ENCODE results near the gene SORBS1.

The SORBS1 gene

DNA sequence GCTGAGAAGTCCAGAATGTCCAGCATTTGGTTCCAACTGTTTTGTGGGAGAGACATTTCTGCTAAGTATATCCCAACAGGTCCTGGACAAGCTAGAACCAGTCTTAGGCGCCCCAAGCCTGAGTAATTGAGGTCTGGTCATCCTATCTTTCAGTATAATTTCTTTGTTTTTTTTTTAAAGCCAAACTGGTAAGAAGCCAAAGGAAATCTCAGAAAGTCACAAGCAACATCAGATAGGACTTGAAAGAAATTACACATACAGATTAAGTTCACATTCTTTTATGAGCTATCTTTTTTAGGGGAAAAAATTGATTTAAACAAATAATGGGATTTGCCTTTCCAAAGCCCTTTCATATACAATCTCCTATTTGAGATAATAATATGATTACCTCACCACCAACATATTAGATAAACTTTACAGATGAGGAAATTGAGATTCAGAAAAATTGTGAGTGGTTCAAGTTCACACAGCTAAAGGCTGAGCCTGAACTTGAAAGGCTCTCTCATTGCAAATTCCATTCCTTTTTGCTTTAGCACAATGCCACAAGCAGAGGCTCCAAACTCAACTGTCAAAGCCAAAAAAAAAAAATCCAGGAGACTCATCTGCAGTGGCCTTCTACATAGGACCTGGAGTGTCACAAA is 285.3 kb downstream of the SORBS1 start:
- peak overlapping the region; percentile 34 for H3K4me3 ChIP-seq
- no peak for DNase-seq (ENCODE audit: low spot score)
- H3K27ac ChIP-seq = peak overlapping the region; percentile 69 to 91
- TF ChIP-seq, protein P1, sequence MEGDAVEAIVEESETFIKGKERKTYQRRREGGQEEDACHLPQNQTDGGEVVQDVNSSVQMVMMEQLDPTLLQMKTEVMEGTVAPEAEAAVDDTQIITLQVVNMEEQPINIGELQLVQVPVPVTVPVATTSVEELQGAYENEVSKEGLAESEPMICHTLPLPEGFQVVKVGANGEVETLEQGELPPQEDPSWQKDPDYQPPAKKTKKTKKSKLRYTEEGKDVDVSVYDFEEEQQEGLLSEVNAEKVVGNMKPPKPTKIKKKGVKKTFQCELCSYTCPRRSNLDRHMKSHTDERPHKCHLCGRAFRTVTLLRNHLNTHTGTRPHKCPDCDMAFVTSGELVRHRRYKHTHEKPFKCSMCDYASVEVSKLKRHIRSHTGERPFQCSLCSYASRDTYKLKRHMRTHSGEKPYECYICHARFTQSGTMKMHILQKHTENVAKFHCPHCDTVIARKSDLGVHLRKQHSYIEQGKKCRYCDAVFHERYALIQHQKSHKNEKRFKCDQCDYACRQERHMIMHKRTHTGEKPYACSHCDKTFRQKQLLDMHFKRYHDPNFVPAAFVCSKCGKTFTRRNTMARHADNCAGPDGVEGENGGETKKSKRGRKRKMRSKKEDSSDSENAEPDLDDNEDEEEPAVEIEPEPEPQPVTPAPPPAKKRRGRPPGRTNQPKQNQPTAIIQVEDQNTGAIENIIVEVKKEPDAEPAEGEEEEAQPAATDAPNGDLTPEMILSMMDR (IDR thresholded peaks at IDR 0.05) = no peak

DNA sequence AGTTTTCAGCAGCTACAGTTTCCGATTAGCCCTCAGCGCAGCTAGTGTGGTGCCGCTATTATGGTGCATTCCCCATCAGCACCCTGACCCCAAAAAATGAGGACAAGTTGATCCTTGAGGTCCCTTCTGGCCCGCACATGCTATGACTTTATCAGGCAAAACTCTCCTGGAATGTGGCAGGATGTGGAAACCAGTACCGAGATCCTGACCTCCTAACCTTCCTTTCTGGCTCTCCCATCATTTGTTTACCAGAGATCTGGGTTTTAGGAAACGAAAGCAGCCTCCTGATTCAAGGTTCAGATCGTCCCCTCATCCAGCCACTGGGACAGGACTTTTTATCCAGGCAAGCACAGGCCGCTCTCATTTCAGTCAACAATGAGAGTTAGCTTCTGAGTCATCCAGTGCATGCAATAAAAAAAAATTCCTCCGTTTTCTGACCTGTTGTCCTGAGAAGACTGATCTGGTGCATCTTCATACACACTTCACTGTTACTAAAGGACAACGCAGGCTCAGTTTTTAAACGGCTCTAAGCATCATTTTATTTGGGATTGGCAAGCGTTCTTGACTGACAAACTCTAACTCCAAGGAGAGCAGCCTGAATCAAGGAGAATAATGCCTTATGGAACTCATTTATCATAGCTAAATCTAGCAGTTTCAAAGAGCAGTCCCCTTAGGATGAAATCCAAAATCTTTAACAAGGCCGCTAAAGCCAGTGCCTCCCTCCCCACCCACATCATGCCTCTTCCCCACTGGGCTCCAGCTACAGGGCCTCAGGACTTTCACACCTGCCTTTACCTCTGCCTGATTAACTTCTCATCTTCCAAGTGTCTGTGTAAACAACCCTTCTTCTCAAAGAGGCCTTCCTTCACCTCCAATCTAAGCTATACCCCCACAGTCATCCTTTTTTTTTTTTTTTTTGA is 287.5 kb downstream of the SORBS1 start:
- TF ChIP-seq, protein P1 (IDR thresholded peaks at IDR 0.05) = no peak
- H3K27ac ChIP-seq = peak overlapping the region; percentile 69 to 91
- peak overlapping the region; percentile 61 for H3K4me3 ChIP-seq
- no peak for DNase-seq (ENCODE audit: low spot score)

DNA sequence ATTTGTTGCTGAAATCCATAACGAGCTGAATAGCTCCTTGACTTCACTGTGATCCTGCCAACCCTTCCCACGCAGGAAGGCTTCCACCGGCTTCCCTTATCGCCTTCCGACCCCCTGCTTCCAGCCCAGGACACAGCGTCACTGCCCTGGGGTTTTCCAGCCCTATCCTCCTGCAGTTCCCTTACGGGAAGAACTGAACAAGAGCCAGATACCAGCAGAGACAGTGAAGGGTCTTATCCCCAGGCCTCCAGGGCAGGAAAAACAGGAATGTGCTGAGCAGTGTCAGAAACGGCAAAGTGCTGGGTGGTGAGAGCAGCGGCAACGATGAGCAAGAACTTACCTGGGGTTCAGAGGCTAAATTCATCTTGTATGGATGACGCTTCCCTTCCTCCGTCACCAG is 292.7 kb downstream of the SORBS1 start:
- TF ChIP-seq, protein P1 (IDR thresholded peaks at IDR 0.05) = no peak
- no peak for DNase-seq (ENCODE audit: low spot score)
- H3K27ac ChIP-seq = peak overlapping the region; percentile 63 to 84
- H3K4me3 ChIP-seq = no peak overlapping the region

DNA sequence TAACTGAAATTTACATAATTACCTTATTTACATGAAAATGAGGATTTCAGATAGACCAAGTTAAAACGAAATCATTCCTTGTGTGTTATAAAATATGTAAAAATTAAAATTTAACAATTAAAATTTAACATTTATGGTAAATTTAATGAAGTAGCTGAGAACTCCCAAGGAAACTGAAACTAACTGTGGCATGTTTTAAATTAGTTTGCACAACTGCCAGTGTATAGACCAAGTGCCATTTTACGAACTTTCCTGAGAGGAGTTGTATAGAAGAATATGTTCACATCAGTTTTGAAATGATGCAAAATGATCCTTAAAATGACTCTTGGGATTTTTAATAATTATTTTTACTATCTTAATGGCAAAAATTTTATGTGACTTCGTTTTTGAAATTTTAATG is 293.9 kb downstream of the SORBS1 start:
- Histone ChIP-seq H3K4me3 (no peak overlapping the region), H3K27ac (peak overlapping the region in 1 of 2 donors; percentile 71)
- DNase-seq (ENCODE audit: low spot score) = no peak
- TF ChIP-seq, protein P1 (IDR thresholded peaks at IDR 0.05) = no peak

DNA sequence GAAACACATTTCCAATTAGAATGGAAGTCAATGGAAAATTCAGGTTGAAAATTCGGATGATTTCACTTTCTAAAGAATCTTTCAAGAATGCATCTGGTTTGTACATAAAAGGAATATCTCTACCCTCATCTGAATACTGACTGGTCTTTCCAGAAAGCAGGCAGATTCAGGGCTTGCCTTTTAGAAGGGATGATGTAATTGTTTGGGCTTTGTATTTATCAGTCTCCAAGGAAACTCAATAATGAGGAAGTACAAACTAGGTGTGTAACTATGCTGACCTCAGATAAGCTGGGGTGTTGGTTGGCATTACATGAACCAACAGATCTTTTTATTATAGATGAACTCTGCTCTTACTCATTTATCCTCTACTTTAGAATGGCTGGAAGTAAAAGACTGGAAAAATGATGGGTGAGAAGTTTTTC is 294.5 kb downstream of the SORBS1 start:
- peak overlapping the region; percentile 58 to 71 for H3K27ac ChIP-seq
- no peak overlapping the region for H3K4me3 ChIP-seq
- DNase-seq (ENCODE audit: low spot score) = no peak
- TF ChIP-seq, protein P1 (IDR thresholded peaks at IDR 0.05) = no peak

DNA sequence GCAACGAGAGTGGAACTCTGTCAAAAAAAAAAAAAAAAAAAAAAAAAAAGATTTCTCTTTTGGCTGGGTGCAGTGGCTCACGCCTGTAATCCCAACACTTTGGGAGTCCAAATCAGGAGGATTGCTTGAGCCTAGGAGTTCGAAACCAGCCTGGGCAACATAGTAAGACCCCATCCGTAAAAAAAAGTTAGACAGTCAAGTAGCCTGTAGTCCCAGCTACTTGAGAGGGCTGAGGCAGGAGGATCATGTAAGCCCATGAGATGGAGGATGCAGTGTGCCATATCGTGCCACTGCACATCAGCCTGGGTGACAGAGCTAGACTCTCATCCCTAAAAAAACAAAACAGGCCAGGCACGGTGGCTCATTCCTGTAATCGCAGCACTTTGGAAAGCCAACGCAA is 295.6 kb downstream of the SORBS1 start:
- TF ChIP-seq, protein P1 (IDR thresholded peaks at IDR 0.05) = no peak
- Histone ChIP-seq H3K4me3 (no peak overlapping the region), H3K27ac (peak overlapping the region in 1 of 2 donors; percentile 24)
- DNase-seq (ENCODE audit: low spot score) = no peak

Data from coronary artery (tissue), 2 donors.